ENCODE results near the gene ARHGAP36.

ARHGAP36 gene

DNA sequence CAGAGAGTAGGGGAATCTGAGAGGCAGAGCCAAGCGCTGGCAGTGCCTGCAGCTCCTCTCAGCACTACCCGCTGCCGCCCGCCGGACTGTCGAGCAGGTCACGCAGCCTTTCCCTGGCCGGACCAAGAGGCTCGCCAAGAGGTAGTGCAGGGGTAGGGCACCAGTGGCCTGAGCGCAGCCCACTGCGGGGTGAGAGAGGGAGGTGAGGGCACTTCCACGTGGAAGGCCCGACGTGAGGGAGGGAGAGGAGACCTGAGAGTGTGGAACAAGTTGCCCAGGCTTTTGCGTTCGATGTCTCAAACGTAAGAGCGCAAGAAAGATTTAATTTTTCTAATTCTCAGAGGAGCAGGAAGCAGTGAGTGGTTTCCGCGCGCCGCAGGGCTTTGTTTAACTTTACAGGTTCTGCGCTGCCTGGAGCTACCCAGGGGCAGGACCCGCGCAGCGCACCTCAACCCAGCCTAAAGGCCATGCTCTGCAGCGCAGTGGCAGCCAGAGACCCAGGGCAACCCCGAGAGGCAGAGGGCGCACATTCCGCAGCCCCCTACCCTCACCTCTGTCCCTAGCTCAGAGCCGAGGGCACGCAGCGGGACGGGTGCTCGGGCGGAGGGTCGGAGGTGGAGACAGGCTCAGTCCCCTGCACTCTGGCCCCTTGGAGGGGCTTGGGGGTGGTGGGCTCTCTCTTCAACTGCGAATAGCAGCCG, 14.9 kb downstream of the ARHGAP36 start:
- DNase-seq = no peak

DNA sequence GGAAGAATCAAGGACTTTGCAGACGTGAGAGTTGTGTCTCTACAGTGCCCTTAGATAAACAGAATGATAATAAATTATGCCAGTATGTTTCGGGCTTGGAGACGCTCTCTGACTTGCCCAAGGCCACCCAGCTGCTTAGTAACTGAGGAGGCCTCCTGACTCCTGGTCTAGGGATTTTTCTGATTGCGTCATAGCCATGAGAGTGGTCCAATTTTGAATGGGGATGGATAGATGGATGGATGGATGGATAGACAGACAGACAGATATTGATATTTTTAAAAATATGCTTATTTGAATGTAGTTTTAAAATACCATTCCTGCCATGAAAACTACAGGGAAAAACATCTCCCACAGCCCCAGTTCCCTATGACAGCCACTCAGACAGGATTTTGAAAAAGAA, 15.5 kb downstream of the ARHGAP36 start:
- DNase-seq = no peak

GRCh38 chrX:131081772-131082740, 23.9 kb downstream of the ARHGAP36 start:
- DNase-seq = no peak

- no peak for DNase-seq
These were observed 25.5 kb downstream of the ARHGAP36 start for GRCh38 chrX:131083510-131084142.

GRCh38 chrX:131084145-131084544, 26.0 kb downstream of the ARHGAP36 start:
- DNase-seq = no peak

DNA sequence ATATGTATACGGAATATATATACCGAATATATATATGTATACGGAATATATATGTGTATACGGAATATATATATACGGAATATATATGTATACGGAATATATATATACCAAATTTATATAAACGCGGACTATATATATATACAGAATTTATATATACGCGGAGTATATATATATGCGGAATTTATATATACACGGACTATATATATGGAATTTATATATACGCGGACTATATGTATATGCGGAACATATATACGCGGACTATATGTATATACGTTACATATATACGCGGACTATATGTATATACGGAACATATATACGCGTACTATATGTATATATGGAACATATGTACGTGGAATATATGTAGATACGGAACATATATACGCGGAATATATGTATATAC, 78.6 kb downstream of the ARHGAP36 start:
- DNase-seq = no peak

GRCh38 chrX:131139072-131139471, 80.9 kb downstream of the ARHGAP36 start:
- DNase-seq = no peak
